ENCODE data around the gene EMSY.

EMSY gene

GRCh38 chr11:76600124-76600655, 155.4 kb downstream of the EMSY start:
- DNase-seq, result no peak

- no peak for DNase-seq
Observed at GRCh38 chr11:76601272-76601671, 156.5 kb downstream of the EMSY start.

- no peak for DNase-seq
Observed at GRCh38 chr11:76601724-76602123, 156.9 kb downstream of the EMSY start.

- no peak for DNase-seq
Observed at GRCh38 chr11:76602431-76602861, 157.6 kb downstream of the EMSY start.
